Measurements from ENCODE around the gene IFNA13. TPM values are rescaled to one million over a fixed set of nuclear protein-coding genes. Genes with fewer than 3 reads are reported as not detected.

The IFNA13 gene
- total and polyA plus RNA-seq, 2 donors (not counting 1 experiment from before 2014, with no cell fraction given) = not detected

DNA sequence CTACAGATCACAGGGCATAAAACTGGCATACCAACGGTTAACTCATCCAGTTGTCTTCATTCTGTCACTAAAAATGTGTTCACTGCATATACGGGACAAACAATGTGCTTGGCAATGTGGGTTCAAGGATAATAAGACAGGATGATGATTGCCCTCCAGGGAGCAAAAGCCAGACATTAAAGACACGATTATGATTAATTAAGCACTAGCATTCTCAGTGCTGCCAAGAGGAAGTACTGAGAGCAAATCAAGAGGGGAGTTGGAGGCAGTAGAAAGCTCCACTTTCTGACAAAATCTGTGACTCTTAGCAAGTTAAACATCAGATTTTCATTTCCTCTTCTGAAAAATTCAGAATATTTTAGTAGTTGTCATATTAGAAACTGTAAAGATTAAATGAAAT, 32.1 kb upstream of the IFNA13 start:
- H2AFZ ChIP-seq (ENCODE audit: low read length) = no peak overlapping the region
- TF ChIP-seq EZH2 (IDR thresholded peaks at IDR 0.05; ENCODE audit: low read length, missing control alignments) = no peak
- TF ChIP-seq, protein P1, sequence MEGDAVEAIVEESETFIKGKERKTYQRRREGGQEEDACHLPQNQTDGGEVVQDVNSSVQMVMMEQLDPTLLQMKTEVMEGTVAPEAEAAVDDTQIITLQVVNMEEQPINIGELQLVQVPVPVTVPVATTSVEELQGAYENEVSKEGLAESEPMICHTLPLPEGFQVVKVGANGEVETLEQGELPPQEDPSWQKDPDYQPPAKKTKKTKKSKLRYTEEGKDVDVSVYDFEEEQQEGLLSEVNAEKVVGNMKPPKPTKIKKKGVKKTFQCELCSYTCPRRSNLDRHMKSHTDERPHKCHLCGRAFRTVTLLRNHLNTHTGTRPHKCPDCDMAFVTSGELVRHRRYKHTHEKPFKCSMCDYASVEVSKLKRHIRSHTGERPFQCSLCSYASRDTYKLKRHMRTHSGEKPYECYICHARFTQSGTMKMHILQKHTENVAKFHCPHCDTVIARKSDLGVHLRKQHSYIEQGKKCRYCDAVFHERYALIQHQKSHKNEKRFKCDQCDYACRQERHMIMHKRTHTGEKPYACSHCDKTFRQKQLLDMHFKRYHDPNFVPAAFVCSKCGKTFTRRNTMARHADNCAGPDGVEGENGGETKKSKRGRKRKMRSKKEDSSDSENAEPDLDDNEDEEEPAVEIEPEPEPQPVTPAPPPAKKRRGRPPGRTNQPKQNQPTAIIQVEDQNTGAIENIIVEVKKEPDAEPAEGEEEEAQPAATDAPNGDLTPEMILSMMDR (conservative IDR thresholded peaks at IDR 0.05 in 1 of 2, IDR thresholded peaks at IDR 0.05 in 1 of 2; ENCODE audit: low read depth in 1 of 2, low read length in 2 of 2) = no peak
- H3K4me3 ChIP-seq (replicated peaks in 1 of 4; ENCODE audit: control extremely low read depth in 1 of 4, insufficient read depth in 1 of 4, low read depth in 3 of 4, low read length in 4 of 4) = no peak overlapping the region
- no peak overlapping the region for H3K27ac ChIP-seq (ENCODE audit: insufficient read depth, low read length)
- H3K9me3 ChIP-seq (ENCODE audit: control insufficient read depth, insufficient read depth, low read depth, low read length) = no peaks in the 10 kb centered on the region
- H3K4me1 ChIP-seq (ENCODE audit: control insufficient read depth, extremely low read depth, insufficient read depth, low read length) = no peaks in the 10 kb centered on the region
- no peaks in the 10 kb centered on the region for H3K36me3 ChIP-seq (ENCODE audit: control insufficient read depth, insufficient read depth, low read length)
- H3K27me3 ChIP-seq (ENCODE audit: control insufficient read depth, insufficient read depth, low read length) = peaks cover 45% of the 10 kb centered on the region
- DNase-seq (ENCODE audit: low read depth in 2 of 2) = no peak
- H3K9ac ChIP-seq (ENCODE audit: insufficient read depth, low read length) = no peak overlapping the region
- no peaks in the 10 kb centered on the region for H3K79me2 ChIP-seq (ENCODE audit: control insufficient read depth, insufficient read depth, low read length)
- no peaks in the 10 kb centered on the region for H4K20me1 ChIP-seq (ENCODE audit: control insufficient read depth, extremely low read depth, insufficient read depth, low read length)
- no peak overlapping the region for H3K4me2 ChIP-seq (ENCODE audit: extremely low read depth, insufficient read depth, low read length)

DNA sequence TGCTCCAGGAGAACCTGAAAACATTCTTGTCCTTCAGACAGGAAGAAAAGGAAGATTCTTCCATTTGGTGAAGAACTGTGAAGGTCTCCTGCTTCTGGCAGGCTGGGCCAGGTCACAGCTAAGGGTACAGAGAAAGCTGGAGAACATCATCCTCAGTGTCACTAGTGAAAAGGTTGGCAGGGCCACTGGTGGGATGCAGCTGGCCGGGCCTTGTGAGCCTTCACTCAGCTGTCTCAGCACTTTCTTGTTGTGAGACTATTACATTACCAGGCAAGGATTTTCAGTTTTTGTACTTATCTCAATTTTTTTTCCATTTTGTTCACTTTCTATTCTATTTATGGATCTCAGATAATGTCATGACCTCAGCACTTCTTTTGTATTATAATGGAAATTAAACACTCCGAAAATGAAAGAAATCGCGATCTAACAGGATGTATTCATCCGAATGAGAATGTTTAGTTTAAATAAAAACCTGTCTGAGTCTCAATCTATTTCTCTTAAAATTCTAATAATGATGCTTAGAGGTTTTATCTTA, 31.2 kb upstream of the IFNA13 start:
- Histone ChIP-seq H2AFZ (ENCODE audit: low read length) (no peak overlapping the region), H3K36me3 (ENCODE audit: control insufficient read depth, insufficient read depth, low read length) (no peaks in the 10 kb centered on the region), H3K79me2 (ENCODE audit: control insufficient read depth, insufficient read depth, low read length) (no peaks in the 10 kb centered on the region), H3K9ac (ENCODE audit: insufficient read depth, low read length) (no peak overlapping the region), H3K4me3 (replicated peaks in 1 of 4; ENCODE audit: control extremely low read depth in 1 of 4, insufficient read depth in 1 of 4, low read depth in 3 of 4, low read length in 4 of 4) (no peak overlapping the region), H3K4me2 (ENCODE audit: extremely low read depth, insufficient read depth, low read length) (no peak overlapping the region), H3K9me3 (ENCODE audit: control insufficient read depth, insufficient read depth, low read depth, low read length) (no peaks in the 10 kb centered on the region), H4K20me1 (ENCODE audit: control insufficient read depth, extremely low read depth, insufficient read depth, low read length) (no peaks in the 10 kb centered on the region), H3K27ac (ENCODE audit: insufficient read depth, low read length) (no peak overlapping the region), H3K27me3 (ENCODE audit: control insufficient read depth, insufficient read depth, low read length) (peaks cover 46% of the 10 kb centered on the region), H3K4me1 (ENCODE audit: control insufficient read depth, extremely low read depth, insufficient read depth, low read length) (no peaks in the 10 kb centered on the region)
- DNase-seq (ENCODE audit: low read depth in 2 of 2) = no peak
- no peak for TF ChIP-seq EZH2 (IDR thresholded peaks at IDR 0.05; ENCODE audit: low read length, missing control alignments)
- TF ChIP-seq, protein P1 (conservative IDR thresholded peaks at IDR 0.05 in 1 of 2, IDR thresholded peaks at IDR 0.05 in 1 of 2; ENCODE audit: low read depth in 1 of 2, low read length in 2 of 2) = no peak

GRCh38 chr9:21395778-21396717, 28.2 kb upstream of the IFNA13 start:
- peak in 1 of 2 donors; percentile 18 for DNase-seq (ENCODE audit: low read depth in 2 of 2)
- peak; percentile 42 for TF ChIP-seq EZH2 (IDR thresholded peaks at IDR 0.05; ENCODE audit: low read length, missing control alignments)
- TF ChIP-seq, protein P1 (conservative IDR thresholded peaks at IDR 0.05 in 1 of 2, IDR thresholded peaks at IDR 0.05 in 1 of 2; ENCODE audit: low read depth in 1 of 2, low read length in 2 of 2) = peak; percentile 80 to 84
- no peak overlapping the region for H3K27ac ChIP-seq (ENCODE audit: insufficient read depth, low read length)
- no peaks in the 10 kb centered on the region for H3K36me3 ChIP-seq (ENCODE audit: control insufficient read depth, insufficient read depth, low read length)
- H3K79me2 ChIP-seq (ENCODE audit: control insufficient read depth, insufficient read depth, low read length) = no peaks in the 10 kb centered on the region
- H3K4me3 ChIP-seq (replicated peaks in 1 of 4; ENCODE audit: control extremely low read depth in 1 of 4, insufficient read depth in 1 of 4, low read depth in 3 of 4, low read length in 4 of 4) = peak overlapping the region; percentile 44 to 63 (median 50)
- H2AFZ ChIP-seq (ENCODE audit: low read length) = peak overlapping the region; percentile 58
- no peaks in the 10 kb centered on the region for H3K4me1 ChIP-seq (ENCODE audit: control insufficient read depth, extremely low read depth, insufficient read depth, low read length)
- no peaks in the 10 kb centered on the region for H4K20me1 ChIP-seq (ENCODE audit: control insufficient read depth, extremely low read depth, insufficient read depth, low read length)
- no peaks in the 10 kb centered on the region for H3K9me3 ChIP-seq (ENCODE audit: control insufficient read depth, insufficient read depth, low read depth, low read length)
- peak overlapping the region; percentile 86 for H3K4me2 ChIP-seq (ENCODE audit: extremely low read depth, insufficient read depth, low read length)
- H3K9ac ChIP-seq (ENCODE audit: insufficient read depth, low read length) = peak overlapping the region; percentile 8
- peaks cover 37% of the 10 kb centered on the region for H3K27me3 ChIP-seq (ENCODE audit: control insufficient read depth, insufficient read depth, low read length)

Measured in fibroblast of lung (primary cell).